NCI-H2196 (cell line): ENCODE data around the gene PITPNC1.
"Not testable (repeated sequence)": the region's sequence is repeated elsewhere in the genome, so short reads cannot be mapped to it uniquely, and the experiment has no call there.

ENCODE experiments used
- DNase-seq: peaks from one replicate; lab custom pipeline; 2025; ENCODE audit not compliant: unreplicated experiment; lab: John Stamatoyannopoulos, UW

The PITPNC1 gene

GRCh38 chr17:67509390-67510287 is 132.6 kb downstream of the PITPNC1 start:
- no peak for DNase-seq

GRCh38 chr17:67511012-67511411 is 133.9 kb downstream of the PITPNC1 start:
- DNase-seq = no peak

DNA sequence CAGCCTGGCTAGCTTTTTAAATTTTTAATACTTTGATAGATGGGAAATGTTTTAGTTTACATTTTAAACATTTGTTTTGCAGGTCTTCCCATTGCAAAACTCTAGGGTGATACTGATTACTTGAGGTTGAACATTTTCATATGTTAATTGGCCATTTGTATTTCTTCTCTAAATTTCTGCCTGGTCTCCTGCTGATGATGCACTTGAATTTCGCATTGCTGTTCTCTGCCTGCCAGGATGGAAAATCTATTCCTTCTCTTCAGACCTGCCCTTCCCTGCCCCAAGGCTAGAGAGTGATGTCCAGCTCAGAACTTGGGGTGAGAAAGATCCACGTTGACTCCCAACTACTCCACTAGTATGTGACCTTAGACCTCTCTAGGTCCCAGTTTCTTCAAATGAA is 134.7 kb downstream of the PITPNC1 start:
- no peak for DNase-seq

DNA sequence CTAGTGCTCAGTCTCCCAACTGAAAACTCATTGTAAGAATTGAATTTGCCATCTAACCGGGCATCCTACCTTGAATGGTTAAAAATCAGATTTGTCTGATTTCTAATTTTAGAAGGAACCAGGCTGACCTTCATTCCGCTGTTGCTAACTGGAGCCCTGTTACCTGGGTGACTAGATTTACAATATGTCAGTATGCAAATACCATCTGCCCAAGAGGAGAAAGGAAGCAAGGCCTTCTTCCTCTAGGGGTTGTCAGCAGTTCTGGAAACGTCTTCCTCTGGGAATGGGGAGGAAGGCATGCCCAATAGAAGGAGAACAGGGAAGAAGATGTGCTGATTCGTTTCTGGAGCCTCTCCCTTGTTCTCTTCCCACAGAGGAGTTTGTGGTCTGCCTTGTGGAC is 137.9 kb downstream of the PITPNC1 start:
- DNase-seq = no peak

DNA sequence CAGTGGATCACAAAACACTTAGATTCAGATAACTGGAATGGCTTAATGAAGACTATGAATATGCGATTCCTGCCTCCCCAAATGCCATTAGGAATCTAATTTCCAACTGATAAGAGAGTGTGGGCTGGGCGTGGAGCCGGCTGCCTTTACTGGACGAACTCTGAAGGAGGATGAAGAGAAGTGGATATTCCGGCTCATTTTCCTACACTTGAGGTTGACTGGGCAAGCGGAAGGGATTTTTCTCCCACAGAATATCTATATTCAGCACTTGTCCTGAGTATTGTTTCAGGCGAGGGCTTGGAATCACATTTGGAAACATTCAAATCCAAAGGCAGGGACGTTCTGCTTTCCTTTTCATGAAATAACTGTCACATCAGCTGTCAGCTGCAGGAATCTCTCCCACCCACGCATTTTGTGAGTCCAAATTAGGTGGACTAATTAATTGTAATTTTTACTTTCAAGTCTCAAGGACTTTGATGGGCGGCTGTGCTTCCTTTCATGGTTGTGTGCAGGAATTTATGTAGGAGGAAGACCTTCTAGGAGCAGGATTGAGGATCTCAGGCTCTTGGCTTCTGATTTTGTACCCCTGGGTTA is 138.5 kb downstream of the PITPNC1 start:
- DNase-seq = no peak

GRCh38 chr17:67516571-67516970 is 139.5 kb downstream of the PITPNC1 start:
- DNase-seq = not testable (repeated sequence)

DNA sequence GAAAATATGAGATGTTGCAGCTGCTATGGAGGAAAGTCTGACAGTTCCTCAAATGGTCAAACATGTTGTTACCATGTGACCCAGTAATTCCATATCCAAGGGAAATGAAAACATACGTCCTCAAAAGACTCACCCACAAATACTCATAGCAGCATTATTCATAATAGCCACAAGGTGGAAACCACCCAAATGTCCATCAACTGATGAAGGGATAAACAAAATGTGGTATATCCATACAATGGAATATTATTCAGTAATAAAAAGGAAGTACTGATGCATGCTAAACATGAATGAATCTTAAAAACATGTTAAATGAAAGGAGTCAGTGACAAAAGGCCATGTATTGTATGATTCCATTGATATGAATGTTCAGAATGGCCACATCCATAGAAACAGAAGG is 140.2 kb downstream of the PITPNC1 start:
- DNase-seq = no peak

- DNase-seq = no peak
Measured at GRCh38 chr17:67518876-67519275, 141.8 kb downstream of the PITPNC1 start.

- DNase-seq = no peak
Measured at GRCh38 chr17:67519801-67520251, 142.7 kb downstream of the PITPNC1 start.

DNA sequence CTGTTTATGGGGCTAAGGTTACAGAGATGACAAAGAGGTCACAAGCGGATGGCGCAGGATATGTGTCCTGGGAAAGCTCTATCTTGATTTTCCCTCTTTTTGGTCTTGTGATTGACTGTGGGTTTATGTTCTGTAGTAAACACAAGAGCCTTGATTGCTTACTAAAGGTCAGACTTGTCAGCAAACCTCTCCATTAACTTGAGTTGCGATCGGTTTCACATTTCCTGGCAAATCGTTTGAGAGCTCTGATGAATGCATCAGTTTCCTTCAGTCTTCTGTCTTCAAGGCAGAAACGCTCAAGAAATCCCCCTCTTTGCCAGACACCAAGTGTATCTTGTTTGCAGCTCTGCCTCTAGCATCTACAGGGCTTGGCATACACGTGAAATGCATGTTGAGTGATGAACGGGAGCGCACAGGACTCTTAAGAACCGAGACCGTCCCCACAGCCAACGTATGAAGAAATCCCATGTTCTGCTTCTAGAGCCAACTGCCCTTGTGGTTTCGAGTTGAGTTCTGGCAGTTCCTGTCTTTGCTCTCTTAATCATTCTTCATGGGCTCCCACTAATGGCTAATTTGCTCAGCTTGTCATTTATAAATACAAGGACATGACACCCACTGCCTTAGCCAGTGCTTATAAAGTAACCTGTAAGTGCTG is 143.3 kb downstream of the PITPNC1 start:
- DNase-seq = peak; percentile 27

DNA sequence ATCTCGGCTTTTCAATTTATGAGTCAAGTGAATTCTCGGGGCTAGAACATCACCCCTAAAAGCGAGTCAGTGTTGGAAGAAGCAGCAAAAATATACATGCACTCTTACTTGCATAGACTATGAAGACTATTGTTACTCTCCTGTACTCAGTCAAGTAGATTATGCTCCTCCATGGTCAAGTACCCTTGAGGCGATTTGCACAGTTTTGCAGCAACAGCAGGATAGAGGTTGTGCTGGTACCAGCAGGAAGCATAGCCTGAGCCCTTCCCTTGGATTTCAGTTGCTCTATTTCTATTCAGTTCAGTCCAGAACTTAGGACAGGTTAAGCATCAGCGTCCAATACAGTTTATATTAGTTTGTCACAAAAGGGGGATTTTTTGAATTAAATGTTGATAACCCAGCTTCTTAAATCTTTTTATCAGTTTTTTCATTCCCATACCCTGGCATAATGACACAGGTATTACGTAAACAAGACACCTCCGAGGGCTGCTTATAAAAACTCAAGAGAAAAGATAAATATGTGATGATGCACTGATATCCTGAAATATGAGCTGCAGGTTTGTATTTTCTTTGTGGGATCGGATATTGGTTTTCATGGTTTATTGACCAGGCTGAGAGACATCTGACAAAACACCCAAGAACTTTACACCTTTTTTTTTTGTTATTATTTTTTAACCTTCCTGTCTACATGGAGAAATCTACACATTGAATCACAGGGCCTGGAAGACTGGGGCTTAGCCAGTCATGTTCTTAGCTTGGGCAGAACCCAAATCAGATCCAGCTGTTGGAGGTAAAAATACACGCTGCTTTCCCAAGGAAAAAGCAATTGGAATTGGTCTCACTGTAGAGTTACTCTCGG is 144.1 kb downstream of the PITPNC1 start:
- peak; percentile 57 for DNase-seq

- no peak for DNase-seq
Measured at GRCh38 chr17:67521775-67522069, 144.6 kb downstream of the PITPNC1 start.

DNA sequence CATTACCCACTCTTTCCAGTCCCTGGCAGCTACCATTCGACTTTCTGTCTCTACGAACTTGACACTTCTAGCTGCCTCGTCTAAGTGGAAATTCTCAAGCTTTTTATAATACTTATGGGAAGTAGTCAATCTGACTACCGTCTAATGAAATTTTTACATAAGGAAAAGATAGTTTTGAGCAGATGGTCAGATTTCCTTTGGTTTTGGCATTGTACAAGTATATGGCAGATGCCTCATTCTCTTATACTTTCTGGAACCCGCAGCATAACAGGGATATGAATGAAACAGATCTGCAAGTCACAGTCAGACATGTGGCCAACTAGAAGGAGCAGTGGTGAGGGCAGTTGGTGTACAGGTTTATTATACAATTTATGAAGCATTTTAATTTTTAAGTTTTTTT is 146.0 kb downstream of the PITPNC1 start:
- DNase-seq = no peak

DNA sequence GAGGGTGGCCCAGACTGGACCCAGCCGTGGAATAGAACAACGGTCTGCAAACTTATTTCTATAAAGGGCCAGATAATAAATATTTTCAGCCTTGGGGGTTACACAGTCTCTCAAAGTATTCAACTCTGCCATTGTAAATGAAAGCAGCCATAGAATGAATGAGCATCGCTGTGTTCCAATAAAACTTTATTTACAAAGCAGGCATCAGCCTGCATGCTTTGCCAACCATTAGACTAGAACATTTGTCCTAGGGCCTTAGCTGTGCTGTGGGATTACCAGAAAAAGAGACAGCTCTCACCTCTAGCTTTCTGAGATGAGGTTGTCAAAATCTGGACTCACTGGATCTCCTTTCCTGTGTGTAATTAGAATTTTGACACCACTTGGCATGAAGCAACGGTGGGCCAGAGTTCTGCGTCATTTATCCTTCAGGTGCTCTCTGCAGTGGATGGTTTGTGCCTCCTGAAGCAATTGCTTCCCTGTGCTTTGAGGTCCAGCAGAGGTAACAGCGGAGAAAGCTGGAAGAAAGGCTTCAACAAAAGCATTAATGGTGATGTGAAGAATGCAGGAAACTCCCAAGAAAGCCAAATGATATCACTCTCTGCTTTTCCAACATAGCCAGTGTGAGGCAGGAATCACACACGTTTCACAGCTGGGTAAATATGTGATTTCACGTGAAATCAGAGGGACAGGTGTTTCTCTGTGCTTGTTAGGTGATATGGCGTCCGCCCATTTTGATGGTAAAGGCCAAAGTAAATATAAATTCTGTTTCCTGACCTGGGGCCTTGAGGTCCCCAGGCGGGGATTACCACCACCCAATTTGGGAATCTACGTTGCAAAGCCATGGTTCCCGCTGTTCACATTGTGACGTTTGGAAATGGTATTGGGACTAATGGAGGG is 148.4 kb downstream of the PITPNC1 start:
- peak; percentile 74 for DNase-seq

DNA sequence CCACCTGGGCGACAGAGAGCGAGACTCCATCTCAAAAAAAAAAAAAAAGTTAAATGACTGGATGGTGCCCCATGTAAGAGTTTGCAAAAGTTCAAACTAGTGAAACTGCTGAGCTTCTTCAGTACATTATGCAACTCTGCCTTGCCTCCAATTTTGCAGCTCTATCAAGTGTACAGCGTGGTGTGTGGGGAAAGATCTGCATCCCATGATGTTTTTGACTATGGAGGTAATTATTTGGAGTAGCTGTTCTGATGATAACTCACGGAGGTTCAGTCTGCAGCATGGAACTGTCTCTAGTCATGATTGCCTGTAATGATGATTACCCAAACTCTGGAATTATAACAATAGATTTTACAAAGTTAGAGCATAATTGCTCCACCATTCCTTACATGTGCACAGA is 149.6 kb downstream of the PITPNC1 start:
- DNase-seq = no peak

DNA sequence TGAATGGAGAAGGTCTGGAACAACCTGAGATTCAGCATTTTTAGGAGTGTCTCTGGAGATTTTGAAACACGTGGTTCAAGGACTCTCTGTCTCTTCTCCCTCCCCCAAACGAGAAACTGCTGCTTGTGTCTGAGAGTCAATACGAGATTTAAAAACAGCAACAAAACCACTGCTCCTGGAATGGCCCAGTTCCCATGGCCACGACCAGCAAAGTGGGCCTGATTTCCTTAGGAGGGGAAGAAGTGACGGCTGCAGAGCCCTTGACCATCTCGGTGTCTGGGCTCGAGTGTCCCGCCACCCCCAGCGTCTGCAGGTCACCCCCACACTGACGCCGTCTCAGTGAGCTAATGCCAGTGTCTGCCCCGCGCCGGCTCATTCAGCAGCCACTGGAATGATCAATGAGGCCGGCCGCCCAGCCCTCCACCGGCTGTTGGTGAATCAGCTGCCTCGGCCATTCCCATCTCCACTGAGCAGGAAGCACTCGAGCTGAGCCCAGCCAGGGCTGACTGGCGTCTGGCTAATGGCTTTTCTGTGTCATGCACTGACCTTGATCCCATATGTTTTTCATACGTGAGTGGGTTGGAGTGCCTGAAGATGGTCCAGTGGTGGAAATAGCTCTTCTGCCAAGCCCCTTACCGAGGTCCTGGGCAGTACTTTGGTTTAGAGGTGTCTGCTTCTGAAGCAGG is 151.8 kb downstream of the PITPNC1 start:
- peak; percentile 86 for DNase-seq

DNA sequence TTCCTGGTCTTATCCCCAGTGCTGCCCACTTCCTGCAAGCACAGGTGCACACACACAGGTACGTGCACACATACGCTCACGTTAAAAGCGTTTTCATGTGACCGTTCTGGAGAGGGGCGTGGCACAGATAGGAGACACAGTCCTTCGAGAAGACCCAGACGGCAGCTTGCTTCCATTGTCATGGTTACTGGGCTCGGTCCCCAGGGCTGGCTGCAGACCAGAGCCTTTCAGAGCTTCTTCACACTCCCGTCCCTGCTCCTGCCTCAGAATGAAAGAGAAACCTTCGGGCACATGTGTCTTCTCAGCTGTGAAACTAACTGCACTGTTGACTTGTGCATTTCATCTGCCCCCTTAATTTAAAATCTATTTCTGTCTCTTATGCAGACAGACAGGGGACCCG is 154.2 kb downstream of the PITPNC1 start:
- DNase-seq = peak; percentile 76

DNA sequence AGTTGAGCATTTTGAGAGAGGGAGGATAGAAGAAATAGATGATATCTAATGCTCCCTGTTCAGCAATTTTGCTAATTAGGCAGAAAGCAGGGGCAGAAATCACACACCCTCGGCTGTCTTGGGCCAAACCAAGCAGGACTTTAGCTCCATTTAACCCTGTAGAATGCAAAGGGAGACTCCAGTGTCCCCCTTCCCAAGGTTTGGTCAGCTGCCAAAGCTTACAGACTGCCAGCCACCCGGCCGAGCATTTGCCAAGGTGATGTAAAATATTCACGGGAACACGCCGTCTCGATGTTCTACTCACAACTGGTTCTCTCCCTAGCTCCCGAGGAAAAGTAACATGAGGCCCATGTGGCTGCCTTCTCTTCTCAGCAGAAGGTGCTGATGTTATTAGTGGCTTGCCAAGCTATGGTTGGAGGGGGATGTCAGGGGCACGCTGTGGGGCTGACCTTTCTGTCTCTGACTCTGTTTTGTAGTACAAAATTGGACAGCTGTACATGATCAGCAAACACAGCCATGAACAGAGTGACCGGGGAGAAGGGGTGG is 155.3 kb downstream of the PITPNC1 start:
- DNase-seq = no peak

DNA sequence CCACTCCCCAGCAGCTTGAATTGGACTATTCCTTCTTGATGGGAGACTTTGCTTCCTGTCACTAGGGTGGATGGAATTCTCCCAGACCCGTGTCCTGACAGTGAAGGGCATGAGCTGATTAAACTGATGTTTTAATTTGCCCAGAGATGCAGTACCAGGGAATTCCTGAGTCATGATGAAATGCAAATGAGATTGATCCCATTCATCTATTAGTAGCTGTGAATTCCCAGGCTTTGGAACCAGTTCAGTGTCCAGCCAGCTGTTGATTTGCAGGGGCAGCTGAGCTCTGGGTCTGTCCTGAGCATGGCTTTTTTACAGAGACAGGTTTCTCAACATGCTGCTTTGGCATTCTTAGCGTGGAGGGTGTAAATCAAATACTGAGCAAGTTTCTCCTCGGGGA is 157.9 kb downstream of the PITPNC1 start:
- no peak for DNase-seq
